Stimulated activated CD8-positive, alpha-beta memory T cell treated with anti-CD3 and anti-CD28 coated beads, Interleukin-15, amount 100 ng/mL, for 24 hours (primary cell): ENCODE measurements around the gene MAGEC3.

Experiments
- DNase-seq: peaks from one replicate; pipeline ENCODE4 v3.0.0-alpha.2; 2020; ENCODE audit warnings: low read depth

The MAGEC3 gene

GRCh38 chrX:141947350-141947749, 109.2 kb downstream of the MAGEC3 start:
- no peak for DNase-seq
